CD4-positive, alpha-beta T cell treated with Interleukin-10 for 1 hour (primary cell): ENCODE results near the gene NDFIP2.

Source experiments
- DNase-seq: peaks from one replicate; pipeline ENCODE4 v3.0.0-alpha.2; 2020

The NDFIP2 gene

DNA sequence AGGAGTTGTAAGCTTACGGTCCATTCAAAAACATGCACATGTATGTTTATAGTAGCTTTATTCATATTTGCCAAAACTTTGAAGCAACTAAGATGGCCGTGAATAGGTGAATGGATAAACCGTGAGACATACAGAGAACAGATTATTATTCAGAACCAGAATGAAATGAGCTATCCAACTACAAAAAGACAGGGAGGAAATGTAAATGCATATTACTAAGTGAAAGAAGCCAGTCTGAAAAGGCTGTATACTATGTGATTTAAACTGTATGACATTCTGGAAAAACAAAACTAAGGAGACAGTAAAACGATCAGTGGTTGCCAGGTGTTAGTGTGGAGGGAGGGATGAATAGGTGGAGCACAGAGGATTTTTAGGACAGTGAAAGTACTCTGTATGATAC, 19.9 kb downstream of the NDFIP2 start:
- no peak for DNase-seq

DNA sequence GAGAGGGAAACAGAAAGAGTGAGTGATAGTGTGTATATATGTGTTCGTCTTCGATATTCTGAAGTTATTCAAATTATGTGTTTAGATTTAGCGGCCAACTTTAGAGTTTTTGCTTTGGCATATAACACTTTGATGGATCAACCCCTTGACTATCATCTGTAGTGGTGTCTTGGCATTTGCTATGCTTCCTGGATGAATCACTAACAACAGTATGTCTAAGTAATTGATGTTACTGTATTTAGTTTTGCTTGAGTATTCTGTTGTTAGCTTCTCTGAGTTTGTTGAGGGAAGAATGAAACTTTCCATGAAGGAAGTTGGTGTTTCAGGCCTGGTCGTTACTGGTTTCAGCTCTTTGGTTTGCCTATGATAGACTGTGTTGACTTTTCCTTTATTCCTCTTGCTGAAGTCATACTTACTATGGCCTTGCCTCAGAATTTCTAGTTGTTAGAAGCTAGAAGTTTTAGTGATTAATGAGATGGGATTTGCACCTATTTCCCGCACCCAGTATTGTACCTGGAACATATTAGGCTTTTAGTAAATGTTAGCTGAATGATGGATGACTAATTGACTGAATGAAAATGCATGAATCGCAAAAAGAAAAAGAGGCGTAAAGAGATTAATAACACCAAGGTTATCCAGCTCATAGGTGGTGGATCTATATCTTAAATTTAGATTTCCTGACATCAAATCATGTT, 20.7 kb downstream of the NDFIP2 start:
- DNase-seq: no peak

DNA sequence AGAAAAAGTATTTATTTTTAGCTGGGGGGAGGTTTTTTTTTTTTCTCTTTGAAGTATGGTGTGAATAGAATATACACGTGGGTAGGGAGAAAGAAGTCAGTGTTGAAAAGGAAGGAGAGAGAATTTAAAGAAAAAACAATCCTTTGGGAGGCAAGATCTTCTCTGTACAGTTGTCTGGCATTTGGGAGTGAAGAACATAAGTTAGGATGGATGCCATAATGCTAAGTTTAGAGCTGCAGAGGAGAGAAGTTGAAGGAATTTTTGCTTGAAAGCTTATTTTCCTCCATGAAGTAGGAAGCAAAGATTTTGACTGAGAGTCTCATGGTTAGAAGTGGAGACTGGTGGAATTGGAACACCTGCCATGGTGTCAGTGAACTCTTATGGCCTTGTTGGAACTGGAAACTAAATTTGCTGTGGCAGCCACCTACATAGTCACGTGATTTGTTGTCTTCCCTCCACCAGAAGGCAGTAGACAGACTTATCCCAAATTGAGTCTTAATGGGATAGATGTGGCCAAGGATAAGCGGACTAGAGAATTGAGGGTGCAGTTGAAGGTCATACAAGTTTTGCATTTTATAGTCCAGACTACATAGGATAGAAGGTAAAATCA, 22.0 kb downstream of the NDFIP2 start:
- DNase-seq: no peak

DNA sequence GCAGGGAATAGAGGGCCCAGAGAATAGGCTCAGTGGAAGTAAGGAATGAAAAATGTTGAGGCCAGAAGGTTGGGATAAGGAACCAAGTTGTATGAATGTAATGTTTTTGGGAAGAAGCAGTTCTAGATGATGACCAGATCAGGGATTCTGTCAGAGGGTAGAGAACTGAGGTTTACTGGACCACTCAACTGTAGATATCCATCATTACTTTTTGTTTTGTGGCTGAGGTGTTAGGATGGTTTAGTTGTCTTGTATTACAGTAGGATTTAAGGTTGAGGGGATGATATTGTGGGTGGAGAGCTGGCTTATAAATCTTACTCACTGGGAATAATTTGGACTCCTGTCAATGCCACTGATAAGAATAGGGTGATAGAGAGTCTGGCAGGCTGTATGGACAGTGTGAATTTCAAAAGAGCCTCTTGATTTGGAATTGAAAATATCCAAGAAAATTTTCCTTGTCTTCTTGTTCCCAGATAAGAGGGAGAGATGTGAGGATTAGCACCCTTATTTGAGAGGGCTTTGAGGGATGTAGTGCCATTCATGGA, 22.6 kb downstream of the NDFIP2 start:
- DNase-seq: no peak

DNA sequence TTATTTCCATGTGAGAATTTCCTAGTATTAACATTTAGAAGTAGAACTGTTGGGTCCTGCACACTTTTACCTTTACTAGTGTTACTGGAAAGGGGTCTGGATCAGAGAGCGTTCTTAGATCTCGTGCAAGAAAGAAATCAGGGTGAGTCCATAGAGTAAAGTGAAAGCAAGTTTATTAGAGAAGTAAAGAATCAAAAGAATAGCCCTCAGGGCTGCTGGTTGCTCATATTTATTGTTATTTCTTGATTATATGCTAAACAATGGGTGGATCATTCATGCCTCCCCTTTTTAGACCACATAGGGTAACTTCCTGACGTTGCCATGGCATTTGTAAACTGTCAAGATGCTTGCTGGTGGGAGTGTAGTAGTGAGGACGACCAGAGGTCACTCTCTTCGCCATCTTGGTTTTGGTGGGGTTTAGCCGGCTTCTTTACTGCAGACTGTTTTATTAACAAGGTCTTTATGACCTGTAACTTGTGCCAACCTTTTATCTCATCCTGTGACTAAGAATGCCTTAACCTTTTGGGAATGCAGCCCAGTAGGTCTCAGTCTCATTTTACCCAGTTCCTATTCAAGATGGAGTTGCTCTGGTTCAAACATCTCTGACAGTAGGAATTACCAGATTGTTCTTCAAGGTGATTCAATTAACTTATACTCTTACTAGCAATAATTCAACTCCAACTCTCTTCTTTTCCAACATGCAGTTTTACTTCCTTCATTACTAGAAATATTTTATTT, 27.4 kb downstream of the NDFIP2 start:
- no peak for DNase-seq

DNA sequence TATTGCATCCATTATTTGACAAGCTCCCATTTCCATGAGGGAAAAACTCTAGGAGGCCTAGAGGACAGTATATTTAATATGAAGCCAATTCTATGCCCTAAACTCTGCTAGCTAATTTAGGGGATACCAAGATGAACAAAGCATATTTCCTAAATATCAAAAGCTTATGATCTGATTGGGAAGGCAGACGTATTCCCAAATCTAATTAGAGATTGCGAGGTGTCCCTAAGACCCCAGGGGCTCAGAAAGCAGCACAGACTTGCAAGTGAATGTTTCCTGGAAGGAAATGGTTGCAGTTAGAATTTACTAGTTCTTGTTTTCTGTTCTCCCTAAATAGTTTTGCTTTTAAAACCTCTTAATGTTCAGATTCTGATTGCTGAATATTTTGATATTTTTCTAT, 30.7 kb downstream of the NDFIP2 start:
- no peak for DNase-seq

DNA sequence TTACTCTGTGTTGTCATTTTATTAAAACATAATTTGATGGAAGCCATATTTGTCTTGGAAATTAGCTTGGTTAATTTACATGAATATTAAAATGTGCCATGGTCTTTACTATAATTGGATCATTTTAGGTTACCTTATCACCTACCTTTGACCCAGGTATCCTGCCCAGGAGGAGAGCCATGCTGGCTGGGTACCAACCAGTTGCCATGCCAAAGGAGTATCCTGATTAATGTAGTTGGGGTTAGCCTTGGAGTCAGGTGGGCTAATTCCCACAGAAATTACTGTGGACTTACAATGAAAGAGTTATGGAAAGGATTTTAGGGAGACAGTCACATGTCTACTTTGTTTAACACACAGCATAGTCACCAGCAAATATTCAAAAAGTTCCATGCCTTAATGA, 32.0 kb downstream of the NDFIP2 start:
- no peak for DNase-seq

DNA sequence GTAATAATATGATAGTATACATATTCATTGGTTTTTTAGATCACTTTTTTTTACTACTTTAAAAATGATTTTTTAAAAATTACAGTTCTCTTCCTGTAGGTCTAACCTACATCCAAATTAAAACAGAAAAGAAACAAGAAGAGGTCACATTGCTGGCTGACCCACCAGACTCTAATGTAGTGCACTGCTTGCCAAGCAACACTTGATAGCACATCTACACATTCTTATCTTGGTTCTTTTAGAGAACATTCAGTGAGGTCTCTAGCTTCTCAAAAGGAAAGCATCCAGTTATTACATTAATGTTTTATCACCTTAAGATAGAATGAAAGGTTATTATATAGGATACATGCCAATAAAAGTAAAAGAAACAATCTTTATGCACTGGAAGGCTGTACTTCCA, 35.6 kb downstream of the NDFIP2 start:
- DNase-seq: no peak

DNA sequence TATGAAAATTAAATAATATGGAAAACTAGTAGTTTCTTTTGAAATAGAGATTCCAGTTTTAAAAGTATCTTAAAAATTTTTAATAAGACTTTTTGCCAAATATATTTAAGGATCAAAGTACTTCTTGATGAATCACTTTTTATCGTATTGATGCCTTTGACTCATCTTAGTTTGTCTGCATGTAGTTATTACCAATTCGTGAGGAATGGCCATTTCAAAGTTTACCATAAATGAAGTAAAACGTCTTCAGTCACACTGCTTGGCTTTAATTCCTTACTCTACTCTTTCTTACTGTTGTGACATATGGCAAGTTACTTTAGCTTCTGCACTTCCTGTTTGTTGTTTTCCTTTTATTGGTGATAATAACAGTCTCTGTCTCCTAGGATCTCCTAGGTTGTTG, 38.3 kb downstream of the NDFIP2 start:
- DNase-seq: no peak

DNA sequence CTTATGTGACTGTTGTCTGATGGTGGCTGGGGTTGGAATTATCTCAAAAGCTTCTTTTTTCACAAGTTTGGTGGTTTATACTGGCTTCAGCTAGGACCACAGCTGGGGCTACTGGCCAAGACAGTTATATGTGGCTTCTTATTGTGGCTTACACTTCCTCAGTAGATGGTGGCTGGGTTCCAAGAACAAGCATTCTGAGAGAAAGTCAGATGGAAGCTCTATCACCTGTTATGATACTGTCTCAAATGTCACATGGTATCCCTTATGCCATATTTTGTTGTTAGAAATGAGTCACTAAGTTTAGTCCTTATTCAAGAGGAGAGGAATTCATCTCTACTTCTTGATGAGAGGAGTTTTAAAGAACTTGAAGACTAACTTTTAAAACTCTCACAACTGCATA, 41.6 kb downstream of the NDFIP2 start:
- no peak for DNase-seq

DNA sequence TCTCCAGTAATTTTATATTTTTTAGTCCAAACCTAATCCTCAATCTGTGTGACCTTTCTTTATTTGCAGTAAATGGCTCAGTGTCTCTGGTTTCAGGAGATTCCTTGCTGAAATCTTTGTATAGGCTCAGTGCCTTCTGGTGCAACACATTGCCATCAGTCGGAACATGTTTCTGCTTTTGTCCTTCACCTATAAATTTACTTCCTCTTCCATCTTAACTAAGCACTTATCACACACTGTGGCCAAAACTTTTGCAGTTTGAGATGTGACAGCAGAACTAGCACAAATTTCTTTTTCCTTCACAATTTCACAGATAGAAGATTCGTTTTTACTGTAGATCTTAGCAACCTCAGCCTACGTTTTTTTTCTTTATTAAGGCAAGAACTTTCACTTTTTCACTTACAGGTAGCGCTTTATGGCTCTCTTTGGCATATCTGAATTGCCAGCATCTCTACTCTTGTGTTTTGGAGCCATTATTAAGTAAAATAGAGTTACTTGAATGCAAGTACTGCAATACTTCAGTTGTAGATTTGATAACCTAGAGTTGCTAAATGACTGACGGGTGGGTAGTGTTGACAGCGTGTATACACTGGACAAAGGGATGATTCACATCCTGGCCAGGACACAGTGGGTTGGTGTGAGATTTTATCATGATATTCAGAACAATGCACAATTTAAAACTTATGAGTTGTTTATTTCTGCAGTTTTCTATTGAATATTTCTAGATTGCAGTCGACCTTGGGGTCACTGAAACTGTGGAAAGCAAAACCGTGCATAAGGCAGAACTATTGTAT, 44.3 kb downstream of the NDFIP2 start:
- DNase-seq: no peak

DNA sequence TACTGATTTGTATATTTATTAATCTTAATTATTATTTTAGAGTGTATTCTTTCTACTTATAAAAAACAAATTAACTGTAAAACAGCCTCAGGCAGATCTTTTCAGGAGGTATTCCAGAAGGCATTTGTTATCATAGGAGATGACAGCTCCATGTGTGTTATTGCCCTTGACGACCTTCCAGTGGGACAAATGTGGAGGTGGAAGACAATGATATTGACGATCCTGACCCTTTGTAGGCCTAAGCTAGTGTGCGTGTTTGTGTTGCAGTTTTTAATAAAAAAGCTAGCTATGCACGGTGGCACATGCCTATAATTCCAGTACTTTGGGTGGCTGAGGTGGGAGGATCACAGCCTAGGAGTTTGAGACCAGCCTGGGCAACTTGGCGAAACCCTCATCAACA, 46.7 kb downstream of the NDFIP2 start:
- DNase-seq: no peak

DNA sequence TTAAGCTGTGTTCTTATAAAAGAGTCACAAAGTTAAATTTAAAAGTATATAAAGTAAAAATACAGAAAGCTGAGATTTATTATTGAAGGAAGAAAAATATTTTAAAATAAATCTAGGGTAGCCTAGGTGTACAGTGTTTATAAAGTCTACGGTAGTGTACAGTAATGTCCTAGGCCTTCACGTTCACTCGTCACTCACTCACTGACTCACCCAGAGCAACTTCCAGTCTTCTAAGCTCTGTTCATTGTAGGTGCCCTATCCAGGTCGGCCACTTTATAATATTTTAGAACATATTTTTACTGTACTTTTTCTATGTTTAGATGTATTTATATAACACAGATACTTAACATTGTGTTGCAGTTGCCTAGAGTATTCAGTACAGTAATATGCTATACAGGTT, 47.4 kb downstream of the NDFIP2 start:
- DNase-seq: no peak

DNA sequence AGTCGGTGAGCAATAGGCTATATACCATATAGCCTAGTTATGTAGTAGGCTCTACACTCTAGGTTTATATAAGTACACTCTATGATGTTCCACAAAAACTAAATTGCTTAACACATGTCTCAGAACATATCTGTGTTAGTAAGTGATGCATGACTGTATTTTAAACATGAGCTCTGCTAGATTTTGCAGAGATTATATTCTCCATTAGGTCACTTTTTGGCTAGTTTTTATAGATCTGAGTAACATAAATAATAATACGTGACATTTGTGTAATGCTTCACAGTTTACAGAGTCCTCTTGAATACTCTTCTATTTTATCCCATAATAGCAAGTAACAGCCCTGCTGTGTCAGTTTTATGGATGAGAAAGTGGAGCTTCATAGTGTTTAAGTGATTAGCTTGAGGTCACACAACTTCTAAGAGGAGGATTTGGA, 47.8 kb downstream of the NDFIP2 start:
- no peak for DNase-seq

DNA sequence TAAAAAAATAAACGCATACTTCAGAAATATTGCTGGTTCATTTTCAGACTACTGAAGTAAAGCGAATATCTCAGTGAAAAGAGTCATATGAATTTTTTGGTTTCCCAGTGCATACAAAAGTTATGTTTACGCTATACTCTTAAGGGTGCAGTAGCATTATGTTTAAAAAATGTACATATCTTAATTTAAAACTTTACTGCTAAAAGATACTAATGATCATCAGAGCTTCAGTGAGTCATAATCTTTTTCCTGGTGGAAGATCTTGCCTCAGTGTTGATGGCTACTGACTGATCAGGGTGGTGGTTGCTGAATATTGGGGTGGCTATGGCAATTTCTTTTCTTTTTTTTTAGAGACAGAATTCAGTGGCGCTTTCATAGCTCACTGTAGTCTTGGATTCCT, 48.9 kb downstream of the NDFIP2 start:
- DNase-seq: no peak

DNA sequence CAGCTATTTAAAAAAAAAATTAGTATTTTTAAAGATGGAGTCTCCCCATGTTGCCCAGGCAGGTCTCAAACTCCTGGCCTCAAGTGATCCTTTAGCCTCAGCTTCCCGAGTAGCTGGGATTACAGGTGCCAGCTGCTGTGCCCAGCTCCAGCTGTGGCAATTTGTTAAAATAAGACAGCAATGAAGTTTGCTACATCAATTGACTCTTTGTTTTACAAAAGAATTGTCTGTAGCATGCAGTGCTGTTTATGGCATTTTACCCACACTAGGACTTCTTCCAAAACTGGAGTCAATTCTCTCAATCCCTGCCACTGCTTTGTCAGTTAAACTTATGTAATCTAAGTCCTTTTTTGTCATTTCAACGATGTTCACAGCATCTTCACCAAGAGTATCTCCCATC, 49.3 kb downstream of the NDFIP2 start:
- no peak for DNase-seq

DNA sequence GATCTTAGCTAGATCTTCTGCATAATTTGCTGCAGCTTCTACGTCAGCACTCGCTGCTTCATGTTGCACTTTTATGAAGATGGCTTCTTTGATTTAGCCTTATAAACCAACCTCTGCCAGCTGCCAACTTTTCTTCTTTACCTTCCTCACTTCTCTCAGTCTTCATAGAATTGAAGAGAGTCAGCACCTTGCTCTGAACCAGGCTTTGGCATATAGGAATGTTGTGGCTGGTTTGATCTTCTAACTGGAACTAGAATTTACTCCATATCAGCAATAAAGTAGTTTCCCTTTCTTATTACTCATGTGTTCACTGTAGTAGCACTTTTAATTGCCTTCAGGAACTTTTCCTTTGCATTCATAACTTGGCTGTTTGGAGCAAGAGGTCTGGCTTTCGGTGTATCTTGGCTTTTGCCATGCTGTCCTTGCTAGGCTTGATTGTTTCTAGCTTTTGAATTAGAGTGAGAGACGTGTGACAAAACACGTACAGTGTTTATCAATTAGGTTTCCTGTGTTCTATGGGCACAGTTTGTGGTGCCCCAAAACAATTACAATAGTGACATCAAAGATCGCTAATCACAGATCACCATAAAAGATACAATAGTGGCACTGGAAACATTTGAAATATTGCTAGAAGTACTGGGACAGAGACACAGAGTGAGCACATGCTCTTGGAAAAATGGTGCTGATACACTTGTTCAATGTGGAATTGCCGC, 50.7 kb downstream of the NDFIP2 start:
- no peak for DNase-seq

DNA sequence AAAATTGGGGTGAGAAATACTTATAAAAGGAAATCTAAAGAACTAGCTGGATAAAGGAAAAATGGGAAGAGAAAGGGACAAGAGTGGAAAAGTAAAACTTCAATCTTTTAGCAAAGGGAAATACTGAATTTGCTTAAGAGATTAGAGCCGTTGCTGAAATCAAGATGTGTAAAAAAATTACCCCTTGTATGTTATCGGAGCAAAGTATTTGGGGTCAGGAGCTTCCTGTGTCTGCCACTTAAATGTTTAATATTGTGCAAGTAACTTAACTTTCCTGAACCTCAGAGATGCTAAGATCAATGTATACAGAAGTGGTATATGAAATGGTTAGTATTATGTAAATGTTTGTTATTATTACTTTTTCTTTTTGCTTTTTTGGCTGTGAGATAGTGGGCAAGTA, 51.6 kb downstream of the NDFIP2 start:
- DNase-seq: no peak

DNA sequence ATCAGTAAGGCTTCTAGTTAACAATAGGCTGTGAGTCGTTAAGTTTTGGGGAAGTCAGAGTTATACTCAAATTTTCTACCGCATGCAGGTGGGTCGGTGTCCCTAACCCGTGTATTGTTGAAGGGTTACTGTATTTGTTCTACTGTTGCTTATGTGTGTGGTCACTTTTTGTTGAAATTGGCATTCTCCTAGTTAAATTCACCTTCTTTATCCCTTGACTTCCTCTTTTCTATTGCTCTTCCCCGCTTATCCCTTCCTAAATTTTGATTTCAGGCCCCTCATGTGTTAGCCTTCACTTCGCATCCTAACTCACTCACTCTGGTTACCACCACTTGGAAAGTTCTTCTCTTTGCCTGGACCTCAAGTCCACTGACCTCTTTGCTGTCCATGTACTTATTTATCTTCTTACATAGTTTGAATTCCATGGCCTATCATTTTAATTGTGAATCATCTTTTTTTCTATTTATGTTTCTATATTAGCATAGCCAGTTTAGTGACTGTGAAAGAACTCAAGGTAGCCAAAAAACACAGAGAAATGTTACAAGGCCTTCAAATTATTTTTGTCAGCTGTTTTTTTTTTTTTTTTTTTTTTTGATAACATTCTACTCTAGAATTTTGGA, 52.9 kb downstream of the NDFIP2 start:
- DNase-seq: no peak

DNA sequence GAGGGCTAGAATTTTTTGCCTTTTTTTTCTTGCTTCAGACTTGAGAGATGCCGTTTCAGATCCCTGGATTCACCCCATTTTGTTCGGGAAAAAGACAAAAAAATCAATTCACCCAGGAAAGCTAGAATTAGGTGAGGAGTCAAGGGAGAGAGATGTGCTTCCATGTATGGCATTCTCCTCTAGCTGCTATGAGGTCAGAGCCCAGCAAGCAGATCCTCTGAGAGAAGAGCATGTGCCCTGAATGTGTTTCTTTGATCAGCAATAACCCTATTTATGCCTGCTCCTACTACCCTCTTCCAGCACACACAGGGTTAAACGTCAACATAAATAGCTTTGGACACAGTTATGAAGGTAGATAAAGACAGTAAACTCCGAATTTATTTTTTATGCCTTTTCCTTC, 53.6 kb downstream of the NDFIP2 start:
- DNase-seq: no peak

DNA sequence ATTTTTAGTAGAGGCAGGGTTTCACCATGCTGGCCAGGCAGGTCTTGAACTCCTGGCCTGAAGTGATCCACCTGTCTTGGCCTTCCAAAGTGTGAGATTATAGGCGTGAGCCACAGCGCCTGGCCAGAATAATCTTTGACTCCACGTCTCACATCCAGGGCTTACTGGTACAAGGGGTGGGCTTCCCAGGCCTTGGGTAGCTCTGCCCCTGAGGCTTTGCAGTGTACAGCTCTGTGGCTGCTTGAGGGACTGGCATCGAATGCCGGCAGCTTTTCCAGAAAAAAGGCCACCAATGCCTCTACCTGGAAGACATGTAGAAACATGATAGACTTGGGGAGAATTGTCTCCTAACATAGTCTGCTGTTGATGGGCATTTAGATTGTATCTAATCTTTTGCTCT, 57.8 kb downstream of the NDFIP2 start:
- DNase-seq: no peak

DNA sequence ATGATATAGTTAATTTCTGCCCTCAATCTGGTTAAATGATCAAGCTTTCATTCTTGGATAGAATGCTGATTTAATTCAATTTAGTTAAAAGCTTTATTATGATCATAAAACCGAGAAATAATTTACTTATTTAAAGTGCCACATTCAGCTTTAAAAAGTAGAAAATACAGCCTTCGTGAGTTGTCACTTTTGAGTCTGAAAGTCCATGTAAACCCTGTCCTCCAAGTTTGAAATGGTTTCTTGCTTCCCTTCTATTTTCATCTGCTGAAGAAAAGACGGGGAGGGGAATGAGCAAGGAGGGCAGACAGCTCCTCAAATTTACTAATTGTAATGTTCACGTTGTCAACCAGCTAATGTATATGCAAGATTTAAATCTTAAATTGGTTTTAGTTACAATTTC, 59.5 kb downstream of the NDFIP2 start:
- DNase-seq: no peak
